Measurements from ENCODE around the gene AMOTL2.

DNA sequence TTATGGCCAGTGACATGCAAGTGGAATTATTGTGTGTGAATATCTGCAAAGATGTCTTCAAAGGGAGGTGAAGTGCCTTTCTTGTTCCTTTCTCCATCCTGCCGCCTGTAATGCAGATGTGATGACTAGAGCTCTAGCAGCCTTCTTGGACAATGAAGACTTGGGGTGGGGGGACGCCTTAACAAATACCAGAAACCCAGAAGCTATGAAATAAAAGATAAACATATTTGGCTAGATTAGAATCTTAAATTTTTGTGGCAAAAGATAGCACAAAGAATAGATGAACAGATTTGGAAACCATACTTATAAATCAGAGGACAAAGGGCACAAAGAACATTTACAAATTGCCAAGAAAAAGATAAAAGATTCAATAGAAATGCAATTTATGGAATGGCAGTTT, 56.1 kb downstream of the AMOTL2 start:
- TF ChIP-seq ZNF274 (IDR thresholded peaks at IDR 0.05; ENCODE audit: low read depth, low read length) = no peak
- no peak for TF ChIP-seq YY1 (IDR thresholded peaks at IDR 0.05; ENCODE audit: insufficient read depth, insufficient read length)
